NK-92 treated with Interleukin-12 subunit alpha and Interleukin-12 subunit beta, amount 100 ng/mL, for 24 hours (cell line): ENCODE measurements around the gene SPTLC2.
"Not testable (repeated sequence)": the region's sequence is repeated elsewhere in the genome, so short reads cannot be mapped to it uniquely, and the experiment has no call there.

ENCODE experiments used
- DNase-seq: peaks from one replicate; lab custom pipeline; 2025; lab: John Stamatoyannopoulos, UW

The SPTLC2 gene

GRCh38 chr14:77588411-77589025 is 27.9 kb downstream of the SPTLC2 start:
- DNase-seq, result not testable (repeated sequence)

DNA sequence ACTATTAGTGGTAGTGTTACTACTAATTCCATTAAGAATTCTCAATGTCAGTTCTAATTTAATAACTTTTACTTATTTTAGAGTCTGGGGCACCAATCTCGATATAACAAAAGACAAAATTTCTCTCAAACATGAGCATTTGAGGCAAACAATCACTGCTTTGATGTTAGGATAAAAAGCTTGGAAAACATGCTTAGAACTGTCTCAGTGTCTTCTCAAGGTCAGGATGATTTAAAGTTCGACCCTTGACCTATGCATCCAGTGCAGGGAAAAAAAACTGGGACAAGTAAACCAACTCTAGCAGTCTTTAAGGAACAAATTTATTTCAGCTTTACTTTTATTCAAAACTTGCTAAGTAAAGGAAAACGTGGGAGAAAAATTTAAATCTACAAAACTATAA is 31.1 kb downstream of the SPTLC2 start:
- no peak for DNase-seq

- DNase-seq, result no peak
Measured at GRCh38 chr14:77584809-77585208, 31.6 kb downstream of the SPTLC2 start.

GRCh38 chr14:77583657-77584056 is 32.8 kb downstream of the SPTLC2 start:
- no peak for DNase-seq

GRCh38 chr14:77582511-77582910 is 33.9 kb downstream of the SPTLC2 start:
- DNase-seq, result no peak

DNA sequence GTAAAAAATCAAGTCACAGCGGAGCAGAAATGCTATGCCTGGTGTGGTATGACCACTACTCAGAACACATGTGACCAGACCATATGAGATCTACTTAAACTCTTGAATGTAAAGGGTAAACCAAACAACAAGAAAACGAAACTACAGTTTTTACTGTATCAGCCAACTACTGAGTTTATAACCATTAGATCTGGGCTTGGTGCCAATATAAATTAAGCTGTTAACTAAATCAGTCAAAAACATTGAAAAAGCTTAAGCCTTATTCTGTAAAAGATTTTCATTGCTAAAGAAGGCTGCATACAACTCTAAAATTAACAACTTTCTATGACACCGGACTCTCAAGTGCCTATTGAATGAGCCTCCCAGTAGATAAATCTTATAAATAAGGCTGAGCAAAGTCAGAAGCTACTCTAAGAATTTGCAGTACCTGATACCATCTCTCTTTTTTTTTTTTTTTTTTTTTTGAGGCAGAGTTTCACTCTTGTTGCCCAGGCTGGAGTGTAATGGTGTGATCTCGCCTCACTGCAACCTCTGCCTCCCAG is 35.4 kb downstream of the SPTLC2 start:
- DNase-seq, result no peak

DNA sequence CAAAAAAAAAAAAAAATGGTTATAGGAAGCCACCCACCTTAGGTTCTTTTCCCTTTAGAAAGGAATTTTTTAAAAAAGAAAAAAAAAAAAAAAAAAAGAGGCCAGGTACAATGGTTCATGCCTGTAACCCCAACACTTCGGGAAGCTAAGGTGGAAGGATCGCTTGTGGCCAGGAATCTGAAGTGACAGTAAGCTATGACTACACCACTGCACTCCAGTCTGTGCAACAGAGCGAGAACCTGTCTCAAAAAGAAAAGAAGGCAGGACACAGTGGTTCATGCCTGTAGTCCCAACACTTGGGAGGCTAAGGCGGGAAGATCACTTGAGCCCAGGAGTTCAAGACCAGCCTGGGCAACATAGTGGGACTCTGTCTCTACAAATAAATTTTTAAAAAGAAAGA is 36.0 kb downstream of the SPTLC2 start:
- DNase-seq, result no peak

DNA sequence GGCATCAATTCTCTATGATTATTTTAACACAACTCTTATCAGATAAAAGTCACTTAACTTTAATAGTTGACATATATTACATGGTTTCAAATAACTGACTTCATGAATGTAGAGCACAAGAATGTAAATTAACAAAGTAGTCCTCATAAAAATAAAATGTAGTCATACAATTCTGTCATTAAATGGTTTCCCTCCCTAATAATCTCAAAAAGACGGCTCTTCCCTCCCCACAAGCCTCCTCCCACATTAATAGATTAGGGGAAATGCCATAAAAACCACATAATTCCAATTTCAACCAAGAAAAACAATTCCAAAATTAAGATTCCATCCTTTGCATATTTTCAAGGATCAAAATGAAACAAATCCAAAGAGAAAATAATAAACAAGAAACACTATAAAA is 36.7 kb downstream of the SPTLC2 start:
- no peak for DNase-seq

DNA sequence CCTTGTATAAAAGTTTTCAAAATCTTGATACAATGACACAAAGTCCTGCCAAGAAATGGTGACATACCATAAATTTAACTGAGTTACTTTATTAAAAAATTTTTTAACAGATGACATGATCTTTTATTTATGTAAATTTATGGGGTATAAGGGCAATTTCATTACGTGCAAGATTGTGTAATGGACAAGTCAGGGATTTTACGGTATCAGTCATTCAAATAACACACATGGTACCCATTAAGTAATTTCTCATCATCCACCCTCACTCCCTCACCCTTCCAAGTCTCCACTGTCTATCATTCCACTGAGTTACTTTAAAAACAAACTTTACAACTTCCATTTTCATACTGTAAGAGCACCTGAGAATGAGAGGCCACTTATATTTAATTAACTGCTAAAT is 37.4 kb downstream of the SPTLC2 start:
- no peak for DNase-seq

DNA sequence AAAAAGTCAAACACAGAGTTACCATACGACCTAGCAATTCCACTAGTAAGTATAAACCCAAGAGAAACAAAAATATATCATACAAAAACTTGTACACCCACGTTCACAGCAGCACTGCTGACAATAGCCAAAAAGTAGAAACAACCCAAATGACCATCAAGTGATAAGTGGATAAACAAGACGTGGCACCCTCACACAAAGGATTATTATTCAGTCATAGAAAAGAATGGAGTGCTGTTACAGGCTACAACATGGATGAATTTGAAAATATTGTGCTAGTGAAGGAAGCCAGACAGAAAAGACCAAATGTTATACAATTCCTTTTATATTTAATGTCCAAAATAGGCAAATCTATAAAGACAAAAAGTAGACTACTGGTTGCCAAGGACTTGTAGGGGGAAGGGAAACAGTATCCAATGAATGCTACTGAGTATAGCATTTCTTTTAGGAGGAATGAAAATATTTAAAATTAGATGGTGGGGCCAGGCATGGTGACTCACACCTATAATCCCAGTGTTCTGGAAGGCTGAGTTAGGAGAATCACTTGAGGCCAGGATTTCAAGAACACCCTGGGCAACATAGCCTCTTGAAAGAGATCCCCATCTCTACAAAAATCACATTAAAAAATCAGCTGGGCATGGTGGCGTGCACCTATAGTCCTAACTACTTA is 41.9 kb downstream of the SPTLC2 start:
- DNase-seq, result no peak

- DNase-seq, result no peak
Measured at GRCh38 chr14:77573964-77574363, 42.5 kb downstream of the SPTLC2 start.

DNA sequence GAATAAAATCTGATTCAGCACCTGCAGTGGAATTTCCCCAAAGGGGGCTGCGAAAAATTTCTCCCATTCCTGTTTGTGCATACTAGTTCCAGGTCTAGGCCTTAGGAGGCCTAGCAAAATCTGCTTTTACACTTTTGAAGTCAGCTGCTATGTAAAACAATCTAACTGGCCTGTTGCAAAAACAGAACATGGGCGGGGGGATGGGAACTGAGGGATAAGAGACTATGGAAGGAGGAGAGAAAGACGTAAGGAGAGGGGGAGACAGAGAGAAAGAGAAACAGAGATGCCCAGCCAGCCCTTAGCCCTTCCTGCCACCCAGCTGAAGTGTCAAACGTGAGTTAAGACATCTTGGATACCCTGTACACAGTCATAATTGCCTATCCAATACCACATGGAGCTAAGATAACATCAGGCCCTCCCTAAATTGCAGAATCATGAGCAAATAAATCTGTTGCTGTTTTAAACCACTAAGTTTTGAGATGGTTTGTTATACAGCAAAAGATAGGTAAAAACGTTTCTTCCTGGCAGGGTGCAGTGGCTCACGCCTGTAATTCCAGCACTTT is 45.6 kb downstream of the SPTLC2 start:
- no peak for DNase-seq

- no peak for DNase-seq
Measured at GRCh38 chr14:77565994-77566305, 50.5 kb downstream of the SPTLC2 start.

DNA sequence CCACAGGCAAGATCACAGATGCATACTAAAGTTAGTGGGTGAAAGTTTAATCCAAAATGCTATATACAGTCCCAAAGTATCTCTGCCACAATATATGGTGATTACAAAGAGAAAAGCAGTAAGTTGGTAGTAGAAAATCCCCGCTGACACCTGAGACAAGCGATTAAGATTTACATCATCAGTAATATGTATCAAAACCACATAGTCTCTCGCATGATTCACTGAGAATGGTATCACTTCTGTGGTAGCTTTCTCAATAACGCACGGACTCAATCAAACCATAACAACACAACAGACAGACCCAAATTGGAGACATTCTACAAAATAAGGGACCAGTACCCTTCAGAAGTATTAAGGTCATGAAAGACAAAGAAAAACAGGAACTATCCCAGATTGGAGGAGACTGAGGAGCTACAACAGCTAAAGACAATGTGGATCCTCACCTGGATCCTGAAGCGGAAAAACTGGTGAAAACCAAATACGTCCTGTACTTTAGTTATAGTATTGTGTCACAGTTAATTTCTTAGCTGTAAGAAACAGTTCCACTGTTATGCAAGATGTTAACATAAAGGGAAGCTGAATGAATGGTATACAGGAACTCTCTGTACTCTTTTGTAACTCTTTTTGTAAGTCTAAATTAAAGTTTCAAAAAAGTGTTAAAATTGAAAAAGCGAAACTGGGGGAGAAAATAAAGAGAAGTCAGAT is 51.0 kb downstream of the SPTLC2 start:
- DNase-seq, result no peak

- DNase-seq, result no peak
Measured at GRCh38 chr14:77562681-77563080, 53.8 kb downstream of the SPTLC2 start.

DNA sequence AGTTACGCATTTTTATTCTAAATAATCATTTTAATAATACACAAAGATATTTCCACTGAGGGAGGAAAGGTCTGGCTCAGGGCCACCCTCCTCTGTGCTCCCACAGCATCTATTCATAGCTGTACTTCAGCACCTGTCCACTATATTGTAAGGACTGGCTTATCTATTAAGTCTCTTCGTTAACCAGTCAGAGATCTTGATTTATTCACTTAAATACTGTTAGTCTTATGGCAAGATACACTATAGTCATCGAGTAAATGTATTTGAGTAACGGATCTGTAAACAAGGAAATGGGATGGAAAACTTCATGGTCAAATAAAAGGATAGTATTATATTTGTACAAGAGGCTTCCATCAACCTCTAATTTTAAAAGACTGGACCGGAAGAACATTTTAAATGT is 54.6 kb downstream of the SPTLC2 start:
- DNase-seq, result no peak

DNA sequence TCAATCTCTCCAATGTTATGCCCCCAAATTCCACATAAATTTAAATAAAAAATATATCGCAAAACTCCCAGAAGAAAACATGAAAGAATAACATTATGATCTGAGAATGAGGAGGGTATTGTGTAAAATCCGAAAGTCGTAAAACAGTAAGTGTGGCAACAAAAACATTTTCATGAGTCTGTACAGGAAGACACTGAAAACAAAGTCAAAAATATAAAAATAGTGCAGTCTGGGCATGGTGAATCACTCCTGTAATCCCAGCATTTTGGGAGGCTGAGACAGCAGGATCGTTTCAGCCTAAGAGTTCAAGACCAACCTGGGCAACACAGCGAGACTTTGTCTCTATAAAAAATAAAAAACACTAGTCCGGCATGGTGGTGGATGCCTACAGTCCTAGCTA is 57.1 kb downstream of the SPTLC2 start:
- DNase-seq, result no peak

GRCh38 chr14:77557391-77557790 is 59.0 kb downstream of the SPTLC2 start:
- DNase-seq, result no peak

DNA sequence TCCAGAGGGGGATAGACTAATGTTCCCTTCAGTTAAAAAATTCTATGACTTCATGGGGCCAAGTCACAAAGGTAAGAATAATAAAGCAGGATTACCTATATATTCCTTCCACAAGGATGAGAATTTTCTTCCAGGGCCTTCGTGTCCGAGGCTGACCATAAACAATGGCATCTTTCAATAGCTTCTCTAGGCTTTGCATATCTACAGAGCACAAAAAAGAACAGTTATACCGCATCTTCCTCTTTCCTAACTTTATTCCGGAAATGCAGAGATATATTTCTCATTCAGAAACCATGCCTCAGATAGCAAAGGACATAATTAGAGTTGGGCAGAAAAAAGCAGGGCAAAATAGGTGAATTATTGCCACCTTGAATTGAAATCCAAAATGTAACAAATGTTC is 59.5 kb downstream of the SPTLC2 start:
- no peak for DNase-seq

- DNase-seq, result no peak
Measured at GRCh38 chr14:77554816-77555599, 61.4 kb downstream of the SPTLC2 start.

- DNase-seq, result no peak
Measured at GRCh38 chr14:77554207-77554606, 62.2 kb downstream of the SPTLC2 start.

DNA sequence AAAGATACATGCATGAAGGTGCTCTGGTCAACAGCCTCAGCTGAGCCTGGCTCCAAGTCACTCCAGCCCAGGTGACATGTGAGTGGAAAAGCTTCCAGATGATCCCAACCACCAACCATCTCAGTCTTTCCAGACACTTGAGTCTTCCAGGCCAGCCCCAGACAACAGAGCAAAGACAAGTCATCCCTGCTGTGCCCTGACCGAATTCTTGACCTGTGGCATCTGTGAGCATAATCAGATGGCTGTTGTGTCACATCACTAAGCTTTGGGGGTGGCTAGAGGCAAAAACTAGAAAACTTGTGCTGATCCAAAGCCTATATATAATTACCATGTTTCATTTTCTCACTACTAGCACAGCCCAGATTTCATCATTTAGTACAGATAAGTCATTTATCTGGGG is 67.0 kb downstream of the SPTLC2 start:
- DNase-seq, result no peak
